Measurements from ENCODE around the gene SIT1.

SIT1 gene

DNA sequence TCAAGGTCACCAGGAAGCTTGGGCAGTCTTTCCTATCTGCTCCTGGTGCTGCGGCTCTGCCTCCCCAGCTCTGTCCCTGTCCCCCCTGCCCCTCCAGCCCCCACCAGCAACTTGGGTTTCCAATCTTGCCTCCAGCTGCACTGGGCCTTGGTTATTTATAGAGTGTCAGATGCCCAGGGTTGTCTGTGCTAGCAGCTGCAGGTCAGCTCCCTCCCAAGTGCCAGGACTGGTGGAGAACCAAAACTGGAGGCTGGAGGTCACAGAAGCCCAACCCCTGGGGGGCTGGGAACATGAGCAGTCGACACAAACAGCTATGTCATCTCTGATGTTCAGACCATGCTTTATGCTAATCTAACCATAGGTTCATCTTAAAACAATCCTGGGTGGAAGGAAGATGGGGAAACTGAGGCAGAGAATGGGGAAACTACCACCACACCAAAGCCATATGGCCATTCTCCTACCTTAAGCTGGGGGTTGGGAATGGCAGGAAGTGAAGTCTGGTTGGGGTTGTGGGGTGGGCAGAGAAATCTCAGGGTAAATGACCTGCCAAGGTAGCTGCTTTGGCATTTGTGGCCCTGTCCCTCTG lies 37.3 kb upstream of the SIT1 start:
- DNase-seq (ENCODE audit: low spot score) = no peak
- TF ChIP-seq CTCF (IDR thresholded peaks at IDR 0.05; ENCODE audit: extremely low read depth, insufficient read depth, missing control alignments) = no peak
- in situ Hi-C loops (cut with MboI; ENCODE audit: low pct_unique_long_range_greater_than_20kb, low sequenced_read_pairs, unreplicated experiment) = no loop called here

- no peak for DNase-seq (ENCODE audit: low spot score)
- in situ Hi-C loops (cut with MboI; ENCODE audit: low pct_unique_long_range_greater_than_20kb, low sequenced_read_pairs, unreplicated experiment) = no loop called here
- TF ChIP-seq CTCF (IDR thresholded peaks at IDR 0.05; ENCODE audit: extremely low read depth, insufficient read depth, missing control alignments) = no peak
Measured at GRCh38 chr9:35687306-35687705, 36.6 kb upstream of the SIT1 start.

- DNase-seq (ENCODE audit: low spot score) = no peak
- TF ChIP-seq CTCF (IDR thresholded peaks at IDR 0.05; ENCODE audit: extremely low read depth, insufficient read depth, missing control alignments) = no peak
- in situ Hi-C loops (cut with MboI; ENCODE audit: low pct_unique_long_range_greater_than_20kb, low sequenced_read_pairs, unreplicated experiment) = no loop called here
Measured at GRCh38 chr9:35686222-35687203, 35.8 kb upstream of the SIT1 start.

GRCh38 chr9:35685506-35685905 lies 34.8 kb upstream of the SIT1 start:
- TF ChIP-seq CTCF (IDR thresholded peaks at IDR 0.05; ENCODE audit: extremely low read depth, insufficient read depth, missing control alignments) = no peak
- DNase-seq (ENCODE audit: low spot score) = no peak
- in situ Hi-C loops (cut with MboI; ENCODE audit: low pct_unique_long_range_greater_than_20kb, low sequenced_read_pairs, unreplicated experiment) = no loop called here

- DNase-seq (ENCODE audit: low spot score) = no peak
- no peak for TF ChIP-seq CTCF (IDR thresholded peaks at IDR 0.05; ENCODE audit: extremely low read depth, insufficient read depth, missing control alignments)
- in situ Hi-C loops (cut with MboI; ENCODE audit: low pct_unique_long_range_greater_than_20kb, low sequenced_read_pairs, unreplicated experiment) = no loop called here
Measured at GRCh38 chr9:35684921-35685320, 34.2 kb upstream of the SIT1 start.

DNA sequence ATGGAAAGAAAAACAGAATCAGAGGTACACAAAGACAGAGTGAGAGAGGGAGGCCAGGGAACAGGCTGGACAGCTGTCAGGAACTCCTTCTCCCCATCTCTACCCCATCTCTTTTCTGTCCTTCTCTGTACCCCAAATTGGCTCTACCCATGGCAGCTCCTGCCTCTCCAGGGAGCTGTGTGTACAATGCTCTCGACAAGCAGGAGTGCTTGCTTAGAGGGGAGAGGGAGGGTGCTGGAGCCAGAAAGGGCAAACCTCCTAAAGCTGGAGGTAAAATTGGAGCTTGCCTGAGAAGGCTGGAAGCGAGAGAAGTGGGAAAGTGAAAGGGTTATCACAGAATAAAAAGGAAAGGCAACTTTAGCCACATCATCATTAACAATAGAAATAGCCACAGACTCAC lies 32.6 kb upstream of the SIT1 start:
- no peak for TF ChIP-seq CTCF (IDR thresholded peaks at IDR 0.05; ENCODE audit: extremely low read depth, insufficient read depth, missing control alignments)
- no peak for DNase-seq (ENCODE audit: low spot score)
- in situ Hi-C loops (cut with MboI; ENCODE audit: low pct_unique_long_range_greater_than_20kb, low sequenced_read_pairs, unreplicated experiment) = no loop called here
